SK-N-SH (cell line): ENCODE data around the gene TMEM164. TPM values are rescaled to one million over a fixed set of nuclear protein-coding genes. Genes with fewer than 3 reads are reported as not detected.

ENCODE experiments used
- CTCF ChIA-PET: fragments of 300-600, 350-600 bp; formaldehyde crosslinking; extraction: SDS; loops from one replicate; lab custom pipeline; 2021; lab: Yijun Ruan, JAX
- POLR2A ChIA-PET: fragments of 350-600 bp; sonication (Branson Sonifier 250); formaldehyde crosslinking; extraction: SDS; loops from one replicate; lab custom pipeline; 2020; ENCODE audit warnings: antibody characterized with exemption, inconsistent platforms; lab: Yijun Ruan, JAX
- DNase-seq: peaks from one replicate; pipeline ENCODE4 v3.0.0; 2012
- H2AFZ ChIP-seq: fragments of 200-600 bp; sonication (generic); 2 replicates; pipeline ENCODE4 v1.8.1; 2016; ENCODE audit warnings: antibody characterized with exemption, mild to moderate bottlenecking, low read depth
- H3F3A ChIP-seq: fragments of 200-600 bp; sonication (generic); replicated peaks from 2 replicates; pipeline ENCODE3; 2016; ENCODE audit warnings: antibody characterized with exemption, mild to moderate bottlenecking; ENCODE audit not compliant: insufficient read depth
- H3K27ac ChIP-seq, 2 experiments: fragments of 200-500 bp in 1 of 2; fragments of 200-600 bp in 1 of 2; sonication (Bioruptor generic) in 1 of 2; sonication (generic), shearing (Covaris generic) in 1 of 2; 2 replicates each; pipeline versions ENCODE4 v1.5.1 to v1.6.1; 2014 to 2016; ENCODE audit warnings: low read depth in 2 of 2, inconsistent platforms in 1 of 2, low read length in 1 of 2, mild to moderate bottlenecking in 1 of 2, mixed read lengths in 1 of 2
- H3K27me3 ChIP-seq: fragments of 200-600 bp; sonication (generic), shearing (Covaris generic); 2 replicates; pipeline ENCODE4 v1.6.1; 2016; ENCODE audit warnings: mixed run types; ENCODE audit not compliant: insufficient read depth
- H3K36me3 ChIP-seq, 2 experiments: fragments of 200-500 bp in 1 of 2; fragments of 200-600 bp in 1 of 2; sonication (Bioruptor generic) in 1 of 2; sonication (generic) in 1 of 2; replicated peaks in 1 of 2; 2 replicates each; pipeline versions ENCODE3 to v1.5.1; 2014 to 2016; ENCODE audit warnings: low read length in 1 of 2, mild to moderate bottlenecking in 1 of 2; ENCODE audit not compliant: insufficient read depth in 2 of 2, control insufficient read depth in 1 of 2
- H3K4me1 ChIP-seq, 2 experiments: fragments of 200-500 bp in 1 of 2; fragments of 200-600 bp in 1 of 2; sonication (Bioruptor generic) in 1 of 2; sonication (generic), shearing (Covaris generic) in 1 of 2; 2 replicates each; pipeline versions ENCODE4 v1.5.1 to v1.6.1; 2014 to 2016; ENCODE audit warnings: low read depth in 1 of 2, low read length in 1 of 2, mixed run types in 1 of 2; ENCODE audit not compliant: insufficient read depth in 2 of 2, control insufficient read depth in 1 of 2
- H3K4me2 ChIP-seq: fragments of 200-600 bp; sonication (generic), shearing (Covaris generic); 2 replicates; pipeline ENCODE4 v1.6.1; 2017; ENCODE audit warnings: mixed run types
- H3K4me3 ChIP-seq, 2 experiments: fragments of 200-500 bp in 1 of 2; fragments of 200-600 bp in 1 of 2; sonication (Bioruptor generic) in 1 of 2; sonication (generic), shearing (Covaris generic) in 1 of 2; 2 replicates each; pipeline versions ENCODE4 v1.5.1 to v1.8.1; 2014 to 2016; ENCODE audit warnings: low read depth in 2 of 2, inconsistent platforms in 1 of 2, low read length in 1 of 2, mild to moderate bottlenecking in 1 of 2, mixed read lengths in 1 of 2, moderate library complexity in 1 of 2
- H3K79me2 ChIP-seq: fragments of 200-600 bp; sonication (generic); 2 replicates; pipeline ENCODE4 v1.8.1; 2017; ENCODE audit warnings: mild to moderate bottlenecking; ENCODE audit not compliant: insufficient read depth
- H3K9ac ChIP-seq: fragments of 200-600 bp; sonication (generic); 2 replicates; pipeline ENCODE4 v1.6.1; 2017; ENCODE audit warnings: mixed run types
- H3K9me2 ChIP-seq: fragments of 200-600 bp; sonication (generic); 2 replicates; pipeline ENCODE4 v1.6.1; 2017; ENCODE audit warnings: mixed run types
- H3K9me3 ChIP-seq: fragments of 200-600 bp; sonication (generic); 2 replicates; pipeline ENCODE4 v1.6.1; 2017; ENCODE audit warnings: mixed run types, mild to moderate bottlenecking, moderate library complexity
- H4K20me1 ChIP-seq: fragments of 200-600 bp; sonication (generic); 2 replicates; pipeline ENCODE4 v1.6.1; 2017; ENCODE audit warnings: mild to moderate bottlenecking, mixed run types; ENCODE audit not compliant: insufficient read depth
- CTCF ChIP-seq: fragments of 200-600 bp; sonication (generic); IDR thresholded peaks from 2 replicates; pipeline ENCODE4 v1.6.1; 2017; ENCODE audit warnings: antibody characterized with exemption, mild to moderate bottlenecking, moderate library complexity
- EZH2phosphoT487 ChIP-seq: fragments of 200-600 bp; sonication (generic); IDR thresholded peaks from 2 replicates; pipeline ENCODE4 v1.6.1; 2017; ENCODE audit warnings: low read depth, mixed run types, mild to moderate bottlenecking, antibody characterized with exemption, moderate library complexity, borderline replicate concordance
- FOSL2 ChIP-seq: IDR thresholded peaks from 2 replicates; pipeline ENCODE4 v1.4.0; 2012; ENCODE audit warnings: low read depth, mild to moderate bottlenecking, moderate library complexity, borderline replicate concordance
- JUND ChIP-seq: IDR thresholded peaks from 2 replicates; pipeline ENCODE4 v1.4.0; 2012
- MEF2A ChIP-seq: IDR thresholded peaks from 2 replicates; pipeline ENCODE4 v1.4.0; 2012; ENCODE audit warnings: low read depth, borderline replicate concordance
- PBX3 ChIP-seq: IDR thresholded peaks from 2 replicates; pipeline ENCODE4; 2012
- RCOR1 ChIP-seq: fragments of 150-350 bp; IDR thresholded peaks from 2 replicates; pipeline ENCODE4 v1.6.1; 2017; ENCODE audit warnings: antibody characterized with exemption, low read length
- RXRA ChIP-seq: IDR thresholded peaks from 2 replicates; pipeline ENCODE4 v1.4.0; 2012; ENCODE audit warnings: low read depth, mild to moderate bottlenecking, borderline replicate concordance
- SIN3A ChIP-seq: IDR thresholded peaks from 2 replicates; pipeline ENCODE4 v1.6.1; 2012; ENCODE audit warnings: low read depth, mild to moderate bottlenecking, low read length, moderate library complexity, borderline replicate concordance
- TAF1 ChIP-seq: IDR thresholded peaks from 2 replicates; pipeline ENCODE4 v1.6.1; 2012; ENCODE audit warnings: low read depth, mild to moderate bottlenecking, low read length, moderate library complexity, borderline replicate concordance
- TCF12 ChIP-seq: IDR thresholded peaks from 2 replicates; pipeline ENCODE4 v1.4.0; 2012
- TEAD4 ChIP-seq: IDR thresholded peaks from 2 replicates; pipeline ENCODE4 v1.4.0; 2012; ENCODE audit warnings: mild to moderate bottlenecking, borderline replicate concordance; ENCODE audit not compliant: insufficient read depth
- USF2 ChIP-seq: fragments of 150-350 bp; IDR thresholded peaks from 2 replicates; pipeline ENCODE4 v1.6.1; 2017; ENCODE audit warnings: antibody characterized with exemption, low read length, low read depth, borderline replicate concordance
- WGBS: methylation state at CpG from one replicate; pipeline ENCODE4 v1.1.6; 2017; ENCODE audit warnings: low lambda C conversion rate; 5-methylcytosine and 5-hydroxymethylcytosine counted together
- polyA plus RNA-seq, 3 experiments: library from polyadenylated mRNA; depleted of rRNA; stranded (reverse); fragments of >200 nt; gene quantifications; 2 replicates each; pipeline ENCODE4 v1.2.3, GENCODE V29; 2012

TMEM164 gene
- polyA plus RNA-seq, 1 of the 3 experiments (the other 2 are of a cell fraction): 11.9 TPM

GRCh38 chrX:110052303-110052702 lies 49.4 kb downstream of the TMEM164 start:
- Histone ChIP-seq H3K4me1 (no peaks in the 10 kb centered on the region), H3K9me3 (no peaks in the 10 kb centered on the region), H4K20me1 (no peaks in the 10 kb centered on the region), H3K36me3 (no peaks in the 10 kb centered on the region), H3K9ac (no peak overlapping the region)
- ChIA-PET CTCF (no interaction called here), POLR2A (no interaction called here)
- DNase-seq: no peak
- no peak for TF ChIP-seq FOSL2
- TF ChIP-seq, all 33 proteins: peak for 0
- Histone ChIP-seq H3K9me2 (no peaks in the 10 kb centered on the region), H3K4me3 (no peak overlapping the region), H3F3A (no peaks in the 10 kb centered on the region), H2AFZ (no peak overlapping the region), H3K79me2 (no peaks in the 10 kb centered on the region), H3K27ac (no peak overlapping the region), H3K4me2 (no peak overlapping the region), H3K27me3 (peaks cover 7% of the 10 kb centered on the region; the same call in 1 of the 2 replicates)

- Histone ChIP-seq H3K79me2 (no peaks in the 10 kb centered on the region), H3K36me3 (no peaks in the 10 kb centered on the region), H2AFZ (no peak overlapping the region), H3K27ac (no peak overlapping the region), H4K20me1 (no peaks in the 10 kb centered on the region), H3F3A (no peaks in the 10 kb centered on the region), H3K4me3 (no peak overlapping the region), H3K27me3 (peaks cover 7% of the 10 kb centered on the region; the same call in 1 of the 2 replicates), H3K9me3 (no peaks in the 10 kb centered on the region), H3K9me2 (no peaks in the 10 kb centered on the region), H3K9ac (no peak overlapping the region), H3K4me1 (no peaks in the 10 kb centered on the region), H3K4me2 (no peak overlapping the region)
- TF ChIP-seq FOSL2 (no peak), TAF1 (no peak), USF2 (no peak), EZH2phosphoT487 (no peak), CTCF (no peak), TCF12 (no peak)
- ChIA-PET CTCF (interaction anchor here (0.5 kb wide), 1 partner anchor 14 kb away, joined by 3 read pairs; no protein-coding TSS in a partner anchor), POLR2A (no interaction called here)
- 50% methylated on average over 1 of the region's 1 CpG for WGBS
- DNase-seq: no peak
These were observed 50.5 kb downstream of the TMEM164 start for GRCh38 chrX:110053453-110053852.

GRCh38 chrX:110055616-110056015 lies 52.7 kb downstream of the TMEM164 start:
- no peak for DNase-seq
- peaks cover 8% of the 10 kb centered on the region; the same call in 1 of the 2 replicates for H3K79me2 ChIP-seq
- no peak overlapping the region for H3K27ac ChIP-seq
- no peaks in the 10 kb centered on the region for H3F3A ChIP-seq
- no peak overlapping the region for H3K4me2 ChIP-seq
- H3K27me3 ChIP-seq: peaks cover under 1% of the 10 kb centered on the region; the same call in 1 of the 2 replicates
- no peaks in the 10 kb centered on the region for H3K9me2 ChIP-seq
- H3K36me3 ChIP-seq: no peaks in the 10 kb centered on the region
- no peak overlapping the region for H3K4me3 ChIP-seq
- WGBS: 58% methylated on average over 4 of the region's 4 CpGs
- H3K9me3 ChIP-seq: no peaks in the 10 kb centered on the region
- H3K9ac ChIP-seq: no peak overlapping the region
- ChIA-PET CTCF (no interaction called here), POLR2A (no interaction called here)
- H4K20me1 ChIP-seq: no peaks in the 10 kb centered on the region
- no peak overlapping the region for H2AFZ ChIP-seq
- no peaks in the 10 kb centered on the region for H3K4me1 ChIP-seq
- TF ChIP-seq FOSL2 (no peak), RCOR1 (no peak), TEAD4 (no peak), USF2 (no peak), CTCF (no peak), RXRA (no peak), PBX3 (no peak), JUND (no peak), SIN3A (no peak), MEF2A (no peak), EZH2phosphoT487 (no peak)
